ENCODE results near the gene PPIA.
"Not testable (repeated sequence)": the region's sequence is repeated elsewhere in the genome, so short reads cannot be mapped to it uniquely, and the experiment has no call there.

Gene PPIA

GRCh38 chr7:44764665-44765578 lies 31.6 kb upstream of the PPIA start:
- no peak for DNase-seq

GRCh38 chr7:44765579-44766415 lies 30.7 kb upstream of the PPIA start:
- DNase-seq: no peak

- no peak for DNase-seq
Observed at GRCh38 chr7:44766416-44766801, 30.1 kb upstream of the PPIA start.

- no peak for DNase-seq
Observed at GRCh38 chr7:44767134-44767911, 29.2 kb upstream of the PPIA start.

DNA sequence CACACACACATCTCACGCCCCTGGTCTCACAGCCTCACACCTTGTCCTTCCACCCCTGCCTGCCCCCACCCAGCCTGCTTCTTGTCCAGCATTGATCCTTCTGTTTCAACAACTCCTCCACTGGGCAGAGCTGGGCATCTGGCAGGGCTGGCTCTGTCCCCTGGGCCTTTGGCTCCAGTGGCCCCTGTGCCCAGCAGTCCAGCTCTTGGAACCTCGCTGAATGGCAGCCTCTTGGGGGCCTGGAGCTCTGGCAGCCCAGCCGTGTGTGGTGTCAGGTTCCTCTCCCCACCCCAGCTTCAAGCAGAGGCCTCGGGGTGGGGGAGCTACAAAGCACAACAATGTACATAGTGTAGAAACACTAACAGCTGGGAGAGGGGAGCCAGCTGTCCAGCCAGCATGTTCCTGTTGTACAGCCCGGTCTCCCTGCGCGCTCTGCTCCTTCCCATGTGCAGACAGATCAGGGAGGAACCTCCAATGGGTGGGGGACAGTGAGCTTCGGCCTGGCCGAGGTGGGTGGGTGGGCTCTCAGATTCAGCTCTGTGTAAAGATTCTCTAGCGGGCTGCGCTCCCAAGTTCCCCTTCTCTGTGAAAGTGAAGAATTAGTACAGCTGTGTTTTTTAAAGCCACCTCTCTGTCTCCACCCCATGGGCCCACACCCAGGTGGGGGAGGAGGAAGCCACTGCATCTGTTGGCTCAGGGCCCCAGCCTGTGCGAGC lies 28.4 kb upstream of the PPIA start:
- no peak for DNase-seq

GRCh38 chr7:44768628-44769371 lies 27.7 kb upstream of the PPIA start:
- DNase-seq: no peak

- no peak for DNase-seq
Observed at GRCh38 chr7:44769376-44769775, 27.1 kb upstream of the PPIA start.

DNA sequence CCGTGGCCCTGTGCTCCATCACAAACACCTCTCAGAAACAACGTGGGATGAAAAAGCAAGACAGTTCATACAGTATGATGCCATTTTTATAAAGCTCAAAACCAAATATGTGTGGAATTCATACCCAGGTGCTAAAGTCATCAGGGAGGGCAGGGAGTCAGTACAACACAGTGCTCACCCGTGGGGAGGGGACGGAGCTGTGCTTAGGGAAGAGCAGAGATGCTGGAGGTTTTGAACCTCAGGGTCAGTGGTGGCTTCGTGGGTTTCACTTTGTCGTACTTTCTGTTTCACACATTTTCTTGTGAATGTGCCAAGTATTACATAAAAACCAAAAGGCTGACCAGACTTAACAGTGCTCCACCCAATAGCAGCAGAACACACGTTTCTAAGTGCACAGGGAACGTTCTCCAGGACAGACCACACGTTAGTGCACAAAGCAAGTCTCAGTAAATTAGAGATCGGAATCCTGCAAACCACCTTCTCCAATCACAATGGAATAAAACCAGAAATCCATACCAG lies 26.6 kb upstream of the PPIA start:
- no peak for DNase-seq

DNA sequence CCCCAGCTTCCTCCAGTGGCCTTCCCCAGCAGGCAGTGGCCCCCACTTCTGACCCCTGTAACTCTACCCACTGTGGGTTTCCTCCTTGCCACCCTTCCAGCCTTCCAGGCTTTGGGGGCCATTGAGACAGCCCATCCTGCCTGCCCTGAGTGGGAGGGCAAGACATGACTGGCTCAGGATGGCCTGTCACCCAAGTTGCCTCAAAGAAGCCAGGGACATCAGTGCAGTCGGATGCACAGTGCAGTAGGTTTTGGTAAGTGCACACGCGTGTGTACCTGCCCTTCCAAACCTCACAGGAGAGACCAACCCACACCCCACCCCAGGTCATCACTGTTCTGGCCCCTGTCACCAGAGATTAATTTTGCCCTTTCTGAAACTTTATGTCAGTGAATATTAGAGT lies 25.1 kb upstream of the PPIA start:
- no peak for DNase-seq

GRCh38 chr7:44772440-44772839 lies 24.0 kb upstream of the PPIA start:
- DNase-seq: no peak

DNA sequence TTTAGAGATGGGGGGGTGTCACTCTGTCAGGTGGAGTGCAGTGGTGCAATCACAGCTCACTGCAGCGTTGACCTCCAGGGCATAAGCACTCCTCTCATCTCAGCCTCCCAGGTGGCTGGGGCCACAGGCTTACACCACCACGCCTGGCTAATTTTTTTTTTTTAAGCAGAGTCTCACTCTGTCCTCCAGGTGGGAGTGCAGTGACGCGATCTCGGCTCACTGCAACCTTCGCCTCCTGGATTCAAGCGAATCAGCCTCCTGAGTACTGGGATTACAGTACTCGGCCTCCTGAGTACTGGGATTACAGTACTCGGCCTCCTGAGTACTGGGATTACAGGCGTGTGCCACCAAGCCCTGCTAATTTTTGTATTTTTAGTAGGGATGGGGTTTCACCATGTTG lies 23.6 kb upstream of the PPIA start:
- DNase-seq: no peak

GRCh38 chr7:44774486-44774885 lies 22.0 kb upstream of the PPIA start:
- not testable (repeated sequence) for DNase-seq

GRCh38 chr7:44775383-44776107 lies 20.9 kb upstream of the PPIA start:
- no peak for DNase-seq

GRCh38 chr7:44776211-44776610 lies 20.3 kb upstream of the PPIA start:
- no peak for DNase-seq

DNA sequence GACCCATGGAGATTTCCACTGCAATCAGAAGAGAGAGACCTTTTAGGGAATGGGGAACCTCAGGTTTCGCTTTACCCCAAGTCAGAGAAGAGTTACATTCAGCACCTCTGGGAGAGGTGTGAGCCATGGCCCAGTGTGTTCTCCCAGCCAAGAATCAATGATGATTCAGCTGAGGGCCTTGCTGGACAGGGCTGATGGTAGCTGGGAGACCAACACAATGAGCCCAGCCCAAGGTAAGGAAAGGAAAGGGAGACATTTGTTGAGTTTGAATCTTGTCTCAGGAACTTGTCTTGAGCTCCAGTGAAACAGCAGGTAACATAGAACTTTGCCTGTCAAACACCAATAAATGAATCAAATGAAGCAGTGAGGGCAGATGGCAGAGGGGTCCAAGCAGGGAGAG lies 14.0 kb upstream of the PPIA start:
- no peak for DNase-seq

- no peak for DNase-seq
Observed at GRCh38 chr7:44783407-44783806, 13.1 kb upstream of the PPIA start.

- DNase-seq: no peak
Observed at GRCh38 chr7:44784364-44784763, 12.1 kb upstream of the PPIA start.

- not testable (repeated sequence) for DNase-seq
Observed at GRCh38 chr7:44785218-44785617, 11.3 kb upstream of the PPIA start.

GRCh38 chr7:44787041-44787440 lies 9.4 kb upstream of the PPIA start:
- DNase-seq: no peak

- DNase-seq: no peak
Observed at GRCh38 chr7:44787762-44788161, 8.7 kb upstream of the PPIA start.

GRCh38 chr7:44789990-44790389 lies 6.5 kb upstream of the PPIA start:
- DNase-seq: no peak

Data from COR-L47 (cell line).